Aorta (tissue), 5 donors: ENCODE results near the gene PLXNA4. TPM values are rescaled to one million over a fixed set of nuclear protein-coding genes. Genes with fewer than 3 reads are reported as not detected.
A peak's percentile ranks its signal among the peaks of the same experiment; 100 is the strongest.

Experiments used
- ATAC-seq: fragments of 200-7000 bp; cut with Tn5 transposase; one replicate; pipeline ENCODE4 v1.9.1; 2022; ENCODE audit warnings: moderate library complexity; ENCODE audit not compliant: low FRiP score
- DNase-seq, 2 donors: peaks; one replicate each; pipeline ENCODE4 v3.0.0-alpha.2; 2020
- H3K27ac ChIP-seq, 2 donors: one replicate each; pipeline ENCODE4 v1.5.1; 2013; ENCODE audit warnings: low read length in 2 of 2, mild to moderate bottlenecking in 2 of 2, moderate library complexity in 2 of 2, control low read depth in 1 of 2, inconsistent platforms in 1 of 2, low read depth in 1 of 2
- H3K27me3 ChIP-seq, 2 donors: one replicate each; pipeline ENCODE4 v1.6.1; 2013; ENCODE audit warnings: control low read depth in 1 of 2, low read length in 1 of 2, mild to moderate bottlenecking in 1 of 2, moderate library complexity in 1 of 2; ENCODE audit not compliant: insufficient read depth in 2 of 2, control insufficient read depth in 1 of 2
- H3K36me3 ChIP-seq, 2 donors: one replicate each; pipeline ENCODE4 v1.6.1; 2013; ENCODE audit warnings: control low read depth in 1 of 2, low read length in 1 of 2, mild to moderate bottlenecking in 1 of 2; ENCODE audit not compliant: insufficient read depth in 2 of 2, control insufficient read depth in 1 of 2
- H3K4me1 ChIP-seq, 2 donors: one replicate each; pipeline ENCODE4 v1.6.1; 2013; ENCODE audit warnings: low read length in 2 of 2, control low read depth in 1 of 2, mild to moderate bottlenecking in 1 of 2, moderate library complexity in 1 of 2; ENCODE audit not compliant: insufficient read depth in 2 of 2, control insufficient read depth in 1 of 2
- H3K4me3 ChIP-seq, 2 donors: one replicate each; pipeline ENCODE4 v1.5.1; 2013; ENCODE audit warnings: low read length in 2 of 2, control low read depth in 1 of 2, mild to moderate bottlenecking in 1 of 2
- H3K9me3 ChIP-seq: one replicate; pipeline ENCODE4 v1.6.1; 2013; ENCODE audit warnings: mild to moderate bottlenecking, low read length; ENCODE audit not compliant: control insufficient read depth
- WGBS, 2 donors: extraction: QIAGEN DNeasy Blood & Tissue Kit; methylation state at CpG; one replicate each; pipeline ENCODE4 v1.1.7; 2013; 5-methylcytosine and 5-hydroxymethylcytosine counted together
- intact Hi-C, 2 donors: fragments of 100-400 bp; cut with DNase I; formaldehyde crosslinking; loops; one replicate each; pipeline versions ENCODE4 v1.14.2 to v1.15.0; 2022
- polyA plus RNA-seq, 2 donors: library from polyadenylated mRNA; stranded (reverse); fragments of 200-250 nt; gene quantifications; one replicate each; pipeline ENCODE4 v1.2.3, GENCODE V29; 2013
- total RNA-seq, 2 donors: library from RNA; stranded (reverse); fragmentation: NEBNext Ultra II Directional; extraction: Animal tissue kit (Norgen Biotek cat#: 25700); gene quantifications; one replicate each; pipeline ENCODE4 v1.2.1, GENCODE V29; 2021
- donor health status: healthy with polysubstance abuse.
- donor health status: Bipolar disorder and iron deficiency.
- donor health status: DM: no; HTN: no; CAD: no.
- donor health status: DM: no; HTN: no; CAD: no.
- donor health status: DM: yes; HTN: yes; CAD: no.

The PLXNA4 gene
- total and polyA plus RNA-seq, 4 donors, result 0.59 to 30.1 (median 12.0) TPM

DNA sequence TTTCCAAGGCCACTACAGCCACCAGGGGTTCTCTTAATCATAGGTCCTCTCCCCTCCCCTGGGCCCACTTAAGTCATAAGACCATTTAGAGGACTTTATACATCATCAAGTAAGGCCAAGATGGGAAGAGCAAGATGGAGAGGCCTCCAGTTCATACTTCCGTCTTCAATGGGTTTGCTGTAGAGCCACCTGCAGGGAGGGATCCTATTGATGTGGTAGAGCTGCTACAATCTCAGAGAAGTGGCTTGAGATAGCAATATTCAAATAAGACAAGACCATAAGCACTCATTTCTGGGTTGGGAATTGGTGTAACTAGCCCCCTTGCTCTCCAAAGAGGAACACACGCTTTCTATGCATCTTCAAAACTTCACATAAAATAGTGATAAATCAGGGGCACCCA, 214.2 kb downstream of the PLXNA4 start:
- WGBS, 2 donors, result 96 to 99% methylated on average over 2 of the region's 2 CpGs
- no peak for DNase-seq
- intact Hi-C loops, result no loop called here
- H3K9me3 ChIP-seq, result no peaks in the 10 kb centered on the region
- no peak overlapping the region for H3K27ac ChIP-seq
- H3K36me3 ChIP-seq, result no peaks in the 10 kb centered on the region
- no peak for ATAC-seq
- H3K4me3 ChIP-seq, result no peak overlapping the region
- H3K4me1 ChIP-seq, result peaks cover 0 to 2% of the 10 kb centered on the region in 2 donors
- no peaks in the 10 kb centered on the region for H3K27me3 ChIP-seq

GRCh38 chr7:132361146-132361545, 215.1 kb downstream of the PLXNA4 start:
- no peak for ATAC-seq
- intact Hi-C loops, result no loop called here
- H3K9me3 ChIP-seq, result no peaks in the 10 kb centered on the region
- H3K36me3 ChIP-seq, result no peaks in the 10 kb centered on the region
- peaks cover 0 to 2% of the 10 kb centered on the region in 2 donors for H3K4me1 ChIP-seq
- 88 to 89% methylated on average over 5 of the region's 5 CpGs for WGBS, 2 donors
- no peak overlapping the region for H3K4me3 ChIP-seq
- no peaks in the 10 kb centered on the region for H3K27me3 ChIP-seq
- DNase-seq, result no peak
- no peak overlapping the region for H3K27ac ChIP-seq

GRCh38 chr7:132359743-132360142, 216.5 kb downstream of the PLXNA4 start:
- Histone ChIP-seq H3K9me3 (no peaks in the 10 kb centered on the region), H3K27ac (no peak overlapping the region), H3K4me1 (peaks cover 0 to 2% of the 10 kb centered on the region in 2 donors), H3K4me3 (no peak overlapping the region), H3K36me3 (no peaks in the 10 kb centered on the region), H3K27me3 (no peaks in the 10 kb centered on the region)
- DNase-seq, result no peak
- no peak for ATAC-seq
- 87 to 89% methylated on average over 3 of the region's 3 CpGs for WGBS, 2 donors
- intact Hi-C loops, result no loop called here

DNA sequence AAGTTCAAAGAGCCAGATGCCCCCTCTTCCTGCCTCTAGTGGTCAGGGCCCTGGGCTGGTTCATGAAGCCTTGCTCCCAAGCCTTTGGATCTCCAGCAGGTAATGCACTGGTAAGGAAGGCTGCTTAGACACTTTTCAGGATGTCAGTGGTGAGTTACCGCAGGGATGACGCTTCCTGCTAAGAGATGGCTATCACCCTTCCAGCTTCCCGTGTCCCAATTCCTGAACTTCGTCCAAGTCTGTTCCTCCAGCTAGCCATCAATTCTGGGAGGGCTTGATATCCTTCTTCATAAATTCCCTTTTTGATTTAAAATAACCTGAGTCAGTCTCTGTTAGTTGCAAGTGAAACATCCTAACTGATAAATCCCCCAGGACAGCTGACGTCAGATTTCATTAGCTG, 221.2 kb downstream of the PLXNA4 start:
- no peak for DNase-seq
- H3K4me3 ChIP-seq, result no peak overlapping the region
- H3K27me3 ChIP-seq, result no peaks in the 10 kb centered on the region
- H3K9me3 ChIP-seq, result no peaks in the 10 kb centered on the region
- H3K4me1 ChIP-seq, result peaks cover 0 to 2% of the 10 kb centered on the region in 2 donors
- WGBS, 2 donors, result 75 to 81% methylated on average over 5 of the region's 5 CpGs
- no peaks in the 10 kb centered on the region for H3K36me3 ChIP-seq
- H3K27ac ChIP-seq, result no peak overlapping the region
- intact Hi-C loops, result no loop called here
- ATAC-seq, result no peak

- Histone ChIP-seq H3K36me3 (no peaks in the 10 kb centered on the region), H3K9me3 (no peaks in the 10 kb centered on the region), H3K27ac (no peak overlapping the region), H3K4me3 (no peak overlapping the region), H3K27me3 (no peaks in the 10 kb centered on the region), H3K4me1 (peaks cover 0 to 2% of the 10 kb centered on the region in 2 donors)
- no peak for ATAC-seq
- WGBS, 2 donors, result 78 to 83% methylated on average over 4 of the region's 4 CpGs
- no peak for DNase-seq
- intact Hi-C loops, result loop anchor here in 1 of 2 donors (5.0 kb wide), 2 partner anchors 33 to 68 kb away; no protein-coding TSS in a partner anchor
Observed at GRCh38 chr7:132354527-132354926, 221.7 kb downstream of the PLXNA4 start.

DNA sequence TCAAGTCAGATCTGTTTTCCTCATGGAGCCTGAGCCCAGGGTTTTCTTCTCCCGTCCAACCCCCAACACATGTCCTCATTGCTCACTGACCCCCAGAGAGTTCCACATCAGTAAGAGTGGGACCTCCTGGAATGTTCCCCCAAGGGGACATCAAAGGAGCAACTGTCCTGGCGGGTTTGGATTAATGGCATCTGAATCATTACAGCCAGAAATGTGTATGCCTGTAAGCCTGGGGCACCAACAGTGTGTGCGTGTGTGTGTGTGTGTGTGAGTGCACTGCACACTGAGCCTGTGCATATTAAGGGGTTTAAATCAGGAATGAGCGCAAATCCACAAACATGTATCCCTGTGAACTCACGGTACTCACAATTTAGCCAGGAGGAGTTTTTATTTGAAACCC, 222.3 kb downstream of the PLXNA4 start:
- H3K27ac ChIP-seq, result no peak overlapping the region
- no peaks in the 10 kb centered on the region for H3K27me3 ChIP-seq
- H3K9me3 ChIP-seq, result no peaks in the 10 kb centered on the region
- no peaks in the 10 kb centered on the region for H3K36me3 ChIP-seq
- no peak overlapping the region for H3K4me3 ChIP-seq
- intact Hi-C loops, result loop anchor here in 1 of 2 donors (5.0 kb wide), 2 partner anchors 33 to 68 kb away; no protein-coding TSS in a partner anchor
- peaks cover 0 to 2% of the 10 kb centered on the region in 2 donors for H3K4me1 ChIP-seq
- DNase-seq (no peak), ATAC-seq (no peak)
- WGBS, 2 donors, result 78 to 82% methylated on average over 5 of the region's 5 CpGs

DNA sequence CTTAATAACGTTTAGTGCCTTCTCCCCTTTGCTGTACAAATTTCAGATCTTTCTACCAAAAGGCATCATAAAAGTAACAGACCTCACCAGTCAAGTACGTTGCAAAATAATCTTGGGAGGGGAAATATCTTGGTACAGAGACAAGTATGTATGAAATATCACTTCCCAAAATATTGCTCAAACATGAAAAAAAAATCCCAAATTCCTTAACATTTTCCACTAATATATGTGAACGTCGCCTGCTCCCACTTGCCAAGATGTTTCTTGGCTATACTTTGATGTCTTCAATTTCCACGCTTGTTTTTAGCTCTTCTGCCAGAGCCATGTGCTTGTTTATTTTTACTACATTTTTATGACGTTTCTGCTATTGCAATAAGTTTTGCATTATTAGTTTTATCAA, 223.5 kb downstream of the PLXNA4 start:
- ATAC-seq (peak; percentile 56), DNase-seq (no peak)
- intact Hi-C loops, result loop anchor here in 1 of 2 donors (5.0 kb wide), 2 partner anchors 35 to 70 kb away; no protein-coding TSS in a partner anchor
- H3K4me1 ChIP-seq, result peaks cover 0 to under 1% of the 10 kb centered on the region in 2 donors
- 1 to 5% methylated on average over 6 of the region's 6 CpGs for WGBS, 2 donors
- no peak overlapping the region for H3K4me3 ChIP-seq
- no peaks in the 10 kb centered on the region for H3K9me3 ChIP-seq
- H3K27me3 ChIP-seq, result no peaks in the 10 kb centered on the region
- no peaks in the 10 kb centered on the region for H3K36me3 ChIP-seq
- peak overlapping the region; percentile 50 to 84 for H3K27ac ChIP-seq

DNA sequence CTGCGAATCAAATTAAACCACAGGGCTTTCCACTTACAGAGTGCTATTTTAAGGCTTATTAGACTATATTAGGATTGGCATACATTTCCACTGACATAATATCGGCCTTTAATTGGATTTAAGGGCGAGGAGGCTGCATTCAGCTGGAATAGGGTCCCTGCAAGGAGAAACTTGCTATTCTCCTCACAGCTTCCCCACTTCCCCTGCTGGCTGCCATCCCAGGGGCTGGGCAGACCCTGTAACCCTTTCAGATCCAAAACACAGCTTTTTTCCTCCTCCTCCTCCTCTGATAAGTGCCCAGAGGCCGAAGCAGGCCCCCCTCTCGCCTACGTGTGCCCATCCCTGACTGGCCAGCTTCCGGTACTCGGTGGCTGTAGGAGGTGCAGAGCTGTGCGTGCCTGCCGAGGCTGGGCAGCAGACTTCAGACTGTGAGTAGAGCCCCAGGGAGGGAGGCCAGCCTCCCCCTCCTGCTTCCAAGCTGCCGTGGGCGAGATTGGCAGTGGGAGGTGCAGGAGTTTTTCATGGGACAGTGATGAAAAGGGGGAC, 224.2 kb downstream of the PLXNA4 start:
- H3K36me3 ChIP-seq, result no peaks in the 10 kb centered on the region
- peak overlapping the region in 1 of 2 donors; percentile 8 for H3K4me3 ChIP-seq
- ATAC-seq (peak; percentile 44), DNase-seq (peak; percentile 82 to 83)
- H3K27me3 ChIP-seq, result no peaks in the 10 kb centered on the region
- 8% methylated on average over 12 of the region's 12 CpGs for WGBS, 2 donors
- peak overlapping the region; percentile 50 to 84 for H3K27ac ChIP-seq
- H3K9me3 ChIP-seq, result no peaks in the 10 kb centered on the region
- H3K4me1 ChIP-seq, result no peaks in the 10 kb centered on the region
- intact Hi-C loops, result loop anchor here in 1 of 2 donors (5.0 kb wide), 2 partner anchors 35 to 70 kb away; no protein-coding TSS in a partner anchor

GRCh38 chr7:132350741-132351140, 225.5 kb downstream of the PLXNA4 start:
- Histone ChIP-seq H3K27ac (no peak overlapping the region), H3K27me3 (no peaks in the 10 kb centered on the region), H3K4me1 (no peaks in the 10 kb centered on the region), H3K36me3 (no peaks in the 10 kb centered on the region), H3K4me3 (no peak overlapping the region), H3K9me3 (no peaks in the 10 kb centered on the region)
- no peak for DNase-seq
- ATAC-seq, result no peak
- intact Hi-C loops, result loop anchor here in 1 of 2 donors (5.0 kb wide), 2 partner anchors 37 to 72 kb away; no protein-coding TSS in a partner anchor
